HepG2 (cell line): ENCODE measurements around the gene GATD1. TPM values are rescaled to one million over a fixed set of nuclear protein-coding genes. Genes with fewer than 3 reads are reported as not detected.
A peak's percentile ranks its signal among the peaks of the same experiment; 100 is the strongest.

ENCODE experiments used
- ARNT ChIP-seq: fragments of 450-650 bp; IDR thresholded peaks from 2 replicates; pipeline ENCODE4 v1.6.1; 2017
- FIP1L1 ChIP-seq: fragments of 200-400 bp; formaldehyde crosslinking; IDR thresholded peaks from 2 replicates; pipeline ENCODE4 v1.6.1; 2018; ENCODE audit warnings: low read depth, mild to moderate bottlenecking, low read length, moderate library complexity, borderline replicate concordance; ENCODE audit not compliant: insufficient read depth
- GFI1 ChIP-seq: sonication (generic); formaldehyde crosslinking; IDR thresholded peaks from 2 replicates; pipeline ENCODE4 v1.5.0; 2020; ENCODE audit warnings: missing genetic modification reagents, mild to moderate bottlenecking, borderline replicate concordance
- HOXA5 ChIP-seq: sonication (generic); formaldehyde crosslinking; IDR thresholded peaks from 2 replicates; pipeline ENCODE4 v1.4.0; 2020; ENCODE audit warnings: missing genetic modification reagents
- KLF6 ChIP-seq: IDR thresholded peaks from 2 replicates; pipeline ENCODE4 v1.8.0; 2016; ENCODE audit warnings: missing biosample characterization, missing genetic modification reagents
- NFKBIZ ChIP-seq: IDR thresholded peaks from 2 replicates; pipeline ENCODE4 v1.6.1; 2018; ENCODE audit warnings: missing genetic modification reagents, missing compliant biosample characterization
- PATZ1 ChIP-seq: sonication (generic); formaldehyde crosslinking; IDR thresholded peaks from 2 replicates; pipeline ENCODE4 v1.4.0; 2020; ENCODE audit warnings: missing genetic modification reagents
- POGK ChIP-seq: sonication (generic); formaldehyde crosslinking; conservative IDR thresholded peaks from 2 replicates; pipeline ENCODE4 v1.8.0; 2022; ENCODE audit warnings: mild to moderate bottlenecking, moderate library complexity, missing genetic modification reagents
- PRDM10 ChIP-seq: sonication (generic); formaldehyde crosslinking; IDR thresholded peaks from 2 replicates; pipeline ENCODE4 v1.4.0; 2020; ENCODE audit warnings: low read depth, missing genetic modification reagents
- SIN3A ChIP-seq: IDR thresholded peaks from 2 replicates; pipeline ENCODE4 v1.6.1; 2011; ENCODE audit warnings: low read depth, mild to moderate bottlenecking, control low read depth, low read length, borderline replicate concordance
- TFDP1 ChIP-seq: IDR thresholded peaks from 2 replicates; pipeline ENCODE4 v1.6.1; 2016; ENCODE audit warnings: missing compliant biosample characterization, missing genetic modification reagents, borderline replicate concordance
- ZBTB10 ChIP-seq: sonication (generic); formaldehyde crosslinking; IDR thresholded peaks from 2 replicates; pipeline ENCODE4 v1.4.0; 2020; ENCODE audit warnings: missing genetic modification reagents, borderline replicate concordance
- ZBTB2 ChIP-seq: sonication (generic); formaldehyde crosslinking; IDR thresholded peaks from 2 replicates; pipeline ENCODE4 v1.8.0; 2022; ENCODE audit warnings: low read depth, missing genetic modification reagents
- ZNF550 ChIP-seq: sonication (generic); formaldehyde crosslinking; IDR thresholded peaks from 2 replicates; pipeline ENCODE4 v1.4.0; 2020; ENCODE audit warnings: mild to moderate bottlenecking, missing genetic modification reagents, borderline replicate concordance
- polyA plus RNA-seq, 8 experiments: library from polyadenylated mRNA; depleted of rRNA in 3 of 8; stranded (reverse) in 7 of 8; unstranded in 1 of 8; fragments of >200 nt; fragmentation: Illumina TruSeq in 4 of 8; extraction: Trizol in 4 of 8; gene quantifications; 2 replicates each; pipeline versions ENCODE4 v1.2.1 to v1.2.3, GENCODE V29; 2011 to 2016; ENCODE audit warnings: low read depth in 4 of 8, missing spikeins in 1 of 8, mixed read lengths in 1 of 8; ENCODE audit not compliant: insufficient read depth in 1 of 8
- total RNA-seq, 5 experiments: library from RNA; depleted of rRNA; stranded (reverse); fragments of >200 nt; fragmentation: Illumina TruSeq; extraction: Trizol; gene quantifications; 2 replicates each; pipeline ENCODE4 v1.2.3, GENCODE V29; 2016; ENCODE audit warnings: low read depth in 1 of 5

Gene GATD1
- total and polyA plus RNA-seq, 2 of the 13 experiments (the other 11 are each of a cell fraction or from before 2014, with no cell fraction given) = 31.3 to 60.5 TPM

- TF ChIP-seq ZBTB10 = 0 out of 2 replicates have a peak, but pooled peaks have one; percentile 12
- peak; percentile 98; the same call in 1 of the 2 replicates for TF ChIP-seq ZNF550 (CRISPR knock-in tag)
- TF ChIP-seq ARNT = no peak
- peak; percentile 83 for TF ChIP-seq TFDP1 (CRISPR knock-in tag)
- 0 out of 2 replicates have a peak, but pooled peaks have one; percentile 13 for TF ChIP-seq NFKBIZ (CRISPR knock-in tag)
- TF ChIP-seq ZBTB2 (CRISPR knock-in tag) = peak; percentile 82
- TF ChIP-seq POGK (CRISPR knock-in tag) = peak; percentile 88
- TF ChIP-seq HOXA5 (CRISPR knock-in tag) = peak; percentile 23; the same call in 1 of the 2 replicates
- TF ChIP-seq PRDM10 (CRISPR knock-in tag) = peak; percentile 40; the same call in 1 of the 2 replicates
- TF ChIP-seq GFI1 (CRISPR knock-in tag) = no peak; the same call in 1 of the 2 replicates
- TF ChIP-seq PATZ1 (CRISPR knock-in tag) = no peak; the same call in 1 of the 2 replicates
- TF ChIP-seq KLF6 (CRISPR knock-in tag) = peak; percentile 64
- TF ChIP-seq FIP1L1 = no peak
- TF ChIP-seq SIN3A = peak; percentile 68; the same call in 1 of the 2 replicates
Observed at GRCh38 chr11:809287-810039, 32.2 kb upstream of the GATD1 start, which contains the start of gene RPLP2 (continued).
